NCI-H1694 (cell line): ENCODE results near the gene TMEM213.

Source experiments
- DNase-seq: peaks from one replicate; lab custom pipeline; 2025; lab: John Stamatoyannopoulos, UW

Gene TMEM213

GRCh38 chr7:138875794-138876193, 78.0 kb downstream of the TMEM213 start:
- no peak for DNase-seq

GRCh38 chr7:138876326-138876725, 78.5 kb downstream of the TMEM213 start:
- DNase-seq: no peak

- no peak for DNase-seq
Observed at GRCh38 chr7:138878051-138878450, 80.3 kb downstream of the TMEM213 start.

GRCh38 chr7:138878856-138879255, 81.1 kb downstream of the TMEM213 start:
- DNase-seq: no peak

GRCh38 chr7:138879356-138879755, 81.6 kb downstream of the TMEM213 start:
- no peak for DNase-seq

- no peak for DNase-seq
Observed at GRCh38 chr7:138880881-138881578, 83.2 kb downstream of the TMEM213 start.

GRCh38 chr7:138881579-138882188, 83.9 kb downstream of the TMEM213 start:
- no peak for DNase-seq

- DNase-seq: no peak
Observed at GRCh38 chr7:138882249-138882648, 84.5 kb downstream of the TMEM213 start.

- DNase-seq: no peak
Observed at GRCh38 chr7:138885383-138886147, 87.8 kb downstream of the TMEM213 start.

GRCh38 chr7:138886501-138886917, 88.7 kb downstream of the TMEM213 start:
- peak; percentile 75 for DNase-seq

- DNase-seq: no peak
Observed at GRCh38 chr7:138887085-138887710, 89.4 kb downstream of the TMEM213 start.
